Esophagus squamous epithelium (tissue), 4 donors: ENCODE measurements around the gene COL1A1.

Experiments used
- CTCF ChIP-seq, 6 experiments: fragments of 450-650 bp in 4 of 6; fragments of 200-600 bp in 2 of 6; sonication (generic) in 2 of 6; IDR thresholded peaks; one replicate each; pipeline ENCODE4 v1.5.1; 2016 to 2019; ENCODE audit warnings: antibody characterized with exemption in 6 of 6, mild to moderate bottlenecking in 4 of 6, moderate library complexity in 4 of 6
- POLR2A ChIP-seq, 4 donors: fragments of 450-650 bp; IDR thresholded peaks; one replicate each; pipeline ENCODE4 v1.6.1; 2017; ENCODE audit warnings: antibody characterized with exemption in 4 of 4, mild to moderate bottlenecking in 4 of 4, moderate library complexity in 3 of 4

GRCh38 chr17:50204431-50204830 is 3.0 kb upstream of the COL1A1 start:
- TF ChIP-seq CTCF (IDR thresholded peaks at IDR 0.05) (no peak), POLR2A (IDR thresholded peaks at IDR 0.05) (no peak)
